Measurements from ENCODE around the gene ANKUB1. TPM values are rescaled to one million over a fixed set of nuclear protein-coding genes. Genes with fewer than 3 reads are reported as not detected.

Gene ANKUB1
- total and polyA plus RNA-seq, 9 of the 15 experiments (the other 6 are each of a cell fraction or from before 2014, with no cell fraction given): not detected

GRCh38 chr3:149783576-149783975 is 8.8 kb downstream of the ANKUB1 start:
- Histone ChIP-seq H4K20me1 (replicated peaks; ENCODE audit: control insufficient read depth, insufficient read depth, low read length) (no peaks in the 10 kb centered on the region), H3K27me3 (ENCODE audit: control insufficient read depth in 2 of 2, insufficient read depth in 2 of 2, low read length in 2 of 2) (peaks cover 0 to 3% of the 10 kb centered on the region in 2 experiments; a peak in 1 of 5 replicates), H2AFZ (ENCODE audit: low read depth, low read length) (no peak overlapping the region), H3K9me3 (replicated peaks; ENCODE audit: control insufficient read depth, insufficient read depth, low read depth, low read length) (no peaks in the 10 kb centered on the region), H3K9ac (ENCODE audit: insufficient read depth in 1 of 2, low read depth in 2 of 2, low read length in 2 of 2) (no peak overlapping the region), H3K36me3 (ENCODE audit: control insufficient read depth, insufficient read depth, low read length) (no peaks in the 10 kb centered on the region), H3K27ac (ENCODE audit: extremely low read depth, low read depth, low read length) (no peak overlapping the region), H3K4me2 (ENCODE audit: insufficient read depth, low read length) (no peak overlapping the region), H3K9me1 (ENCODE audit: control insufficient read depth, insufficient read depth, low read length) (no peaks in the 10 kb centered on the region), H3K79me2 (ENCODE audit: control insufficient read depth, insufficient read depth, low read length) (no peaks in the 10 kb centered on the region), H3K4me1 (replicated peaks in 1 of 2; ENCODE audit: control insufficient read depth in 2 of 2, insufficient read depth in 2 of 2, low read length in 2 of 2) (no peaks in the 10 kb centered on the region; a peak in 1 of 5 replicates), H3K4me3 (no peak overlapping the region)
- in situ Hi-C loops (cut with MboI): no loop called here
- intact Hi-C loops (cut with micrococcal nuclease): no loop called here
- ChIA-PET CTCF (ENCODE audit: low intra/inter-chr PET ratio) (no interaction called here), POLR2A (no interaction called here)
- no peak for FAIRE-seq
- no TSS peak for BruUV-seq (replicated peaks)
- ATAC-seq: no peak
- TF ChIP-seq HDAC2 (IDR thresholded peaks at IDR 0.05) (no peak), TFAP4 (CRISPR knock-in tag; IDR thresholded peaks at IDR 0.05; ENCODE audit: borderline replicate concordance) (no peak), PRMT5 (CRISPR knock-in tag; IDR thresholded peaks at IDR 0.05) (no peak), BRD9 (IDR thresholded peaks at IDR 0.05; ENCODE audit: low read depth, partially characterized antibody) (no peak), SIN3A (IDR thresholded peaks at IDR 0.05; ENCODE audit: borderline replicate concordance in 2 of 2, control insufficient read depth in 1 of 2, low read depth in 2 of 2, low read length in 2 of 2) (no peak), E2F8 (IDR thresholded peaks at IDR 0.05; ENCODE audit: low read depth, partially characterized antibody) (no peak), ZNF224 (CRISPR knock-in tag; IDR thresholded peaks at IDR 0.05) (no peak), ZZZ3 (IDR thresholded peaks at IDR 0.05) (no peak)
- no peak for DNase-seq (ENCODE audit: extremely low read depth in 1 of 4, low spot score in 3 of 4)
